Stimulated activated CD8-positive, alpha-beta memory T cell treated with anti-CD3 and anti-CD28 coated beads, Interleukin-15, amount 100 ng/mL, for 4 hours (primary cell): ENCODE results near the gene PIK3R1.

Experiments used
- DNase-seq, 2 donors: peaks; one replicate each; pipeline ENCODE4 v3.0.0-alpha.2; 2020; ENCODE audit warnings: low read depth in 2 of 2

PIK3R1 gene

GRCh38 chr5:68270399-68270975, 54.9 kb downstream of the PIK3R1 start:
- no peak for DNase-seq

GRCh38 chr5:68271124-68271523, 55.6 kb downstream of the PIK3R1 start:
- no peak for DNase-seq

GRCh38 chr5:68272289-68272688, 56.7 kb downstream of the PIK3R1 start:
- DNase-seq: no peak

DNA sequence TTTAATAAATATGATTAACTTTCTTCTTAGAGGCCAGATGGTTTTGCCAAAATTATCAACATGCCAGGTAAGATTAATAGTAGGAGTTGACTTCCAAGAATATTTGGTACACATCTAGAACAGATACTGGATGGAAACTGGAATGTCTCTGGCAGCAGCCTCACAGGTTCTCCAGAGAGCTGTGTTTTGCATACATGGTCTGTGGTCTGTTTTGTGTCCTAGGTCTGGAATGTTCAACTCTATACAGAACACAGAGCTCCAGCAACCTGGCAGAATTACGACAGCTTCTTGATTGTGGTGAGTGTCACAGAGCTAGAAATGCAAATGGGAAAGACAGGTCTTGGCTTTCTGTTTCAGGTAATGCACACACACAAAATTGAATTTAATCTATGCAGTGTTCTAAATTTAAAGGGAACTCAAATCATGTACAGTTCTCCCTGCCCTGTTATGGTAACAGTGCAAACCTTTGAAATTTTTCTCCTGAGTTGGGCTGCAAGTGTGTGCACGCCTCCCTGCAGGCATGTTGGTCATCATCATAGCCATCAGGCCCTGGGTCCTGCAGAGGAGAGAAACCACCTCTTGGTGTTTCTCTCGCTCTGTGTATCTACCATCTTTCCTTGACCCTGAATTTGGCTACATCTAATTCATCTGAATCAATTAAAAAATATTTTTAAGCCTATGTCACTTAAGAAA, 58.3 kb downstream of the PIK3R1 start:
- DNase-seq: no peak

- no peak for DNase-seq
Measured at GRCh38 chr5:68274847-68275651, 59.5 kb downstream of the PIK3R1 start.

- no peak for DNase-seq
Measured at GRCh38 chr5:68276740-68277139, 61.2 kb downstream of the PIK3R1 start.

DNA sequence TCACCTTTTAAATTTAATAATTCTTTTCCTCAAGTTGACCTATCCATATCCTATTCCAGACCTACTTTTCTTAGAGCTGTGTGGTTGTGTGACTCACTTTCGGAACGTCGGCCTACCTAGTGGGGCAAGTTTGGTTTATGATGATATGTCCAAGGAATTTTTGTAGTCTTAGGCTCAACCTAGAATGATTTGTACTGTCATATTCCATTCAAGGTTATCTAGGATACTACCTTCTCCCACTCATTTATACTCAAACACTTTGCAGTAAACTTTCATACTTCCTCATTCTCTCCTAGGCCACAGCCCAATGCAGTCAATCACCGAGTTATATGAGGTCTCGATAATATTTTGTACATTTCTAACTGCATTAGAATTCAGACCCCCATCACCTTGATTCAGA, 61.9 kb downstream of the PIK3R1 start:
- DNase-seq: no peak

GRCh38 chr5:68279984-68280383, 64.4 kb downstream of the PIK3R1 start:
- no peak for DNase-seq

- DNase-seq: no peak
Measured at GRCh38 chr5:68282001-68282400, 66.4 kb downstream of the PIK3R1 start.

- no peak for DNase-seq
Measured at GRCh38 chr5:68283766-68284165, 68.2 kb downstream of the PIK3R1 start.

DNA sequence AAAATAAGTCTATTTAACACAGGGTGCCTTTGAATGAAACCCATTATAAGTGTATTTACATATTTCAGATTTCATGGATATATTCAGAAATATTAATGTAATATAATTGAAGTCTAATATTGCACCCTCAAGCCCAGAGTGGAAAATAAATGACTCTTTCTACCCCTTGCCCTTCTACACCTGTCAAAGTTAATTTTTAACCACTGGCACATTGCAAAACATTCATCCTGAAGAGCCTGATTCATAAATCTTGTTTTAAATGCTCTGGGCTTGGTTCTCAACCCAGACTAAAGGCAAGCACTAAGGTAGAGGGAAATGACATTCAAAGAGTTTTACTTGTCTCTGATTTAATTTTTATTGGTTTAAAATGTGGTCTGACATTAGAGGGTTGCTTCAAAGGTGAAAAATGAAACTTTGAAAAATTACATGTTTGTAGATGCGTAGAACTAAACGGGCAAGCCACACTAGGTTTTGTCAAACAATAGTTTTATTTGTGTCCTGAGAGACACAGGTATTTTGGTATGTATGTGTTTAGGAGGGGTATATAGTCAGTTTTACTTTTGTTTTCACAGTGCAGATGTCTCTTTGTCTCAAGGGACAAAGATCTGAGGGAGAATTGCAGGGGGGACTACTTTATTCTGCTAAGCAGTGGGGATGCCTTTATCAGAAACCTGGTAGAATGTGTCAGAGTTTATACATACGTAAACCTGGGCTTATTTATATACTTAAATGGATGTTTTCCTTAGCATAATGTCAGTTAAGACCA, 69.7 kb downstream of the PIK3R1 start:
- DNase-seq: no peak

DNA sequence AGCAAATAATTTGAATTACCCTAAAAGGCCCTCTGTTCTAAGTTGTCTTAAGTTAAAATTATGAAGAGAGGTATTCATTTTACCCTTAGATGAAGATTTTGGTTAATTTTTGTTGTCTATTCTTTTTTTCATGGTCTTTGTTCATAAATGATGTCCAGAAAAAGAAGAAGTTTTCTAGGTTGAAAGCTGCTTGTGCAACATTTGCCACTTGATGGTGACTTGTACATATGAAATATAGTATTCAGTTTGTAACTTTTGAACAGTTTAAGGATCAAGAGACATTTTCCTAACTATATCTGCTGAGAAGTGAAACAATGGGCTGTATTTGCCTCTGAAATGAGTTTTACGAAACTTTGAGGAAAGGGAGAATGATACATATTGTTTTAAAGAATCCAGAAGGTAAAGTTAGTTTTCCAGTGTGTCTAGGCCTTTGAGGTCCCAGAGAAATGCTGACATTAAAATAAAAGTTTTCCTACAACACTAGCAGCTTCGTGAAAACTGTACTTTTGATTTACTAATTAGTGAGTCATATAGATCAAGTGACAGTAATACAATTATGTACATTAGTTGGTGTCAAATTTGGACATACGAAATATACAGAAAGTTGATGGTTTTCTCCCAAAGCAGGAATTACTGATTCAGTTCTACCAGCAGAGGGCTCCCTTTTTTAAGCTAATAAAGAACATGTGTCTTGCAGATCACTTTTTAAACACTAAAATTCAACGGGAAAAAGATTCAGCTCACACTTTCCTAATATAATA, 70.5 kb downstream of the PIK3R1 start:
- DNase-seq: no peak

DNA sequence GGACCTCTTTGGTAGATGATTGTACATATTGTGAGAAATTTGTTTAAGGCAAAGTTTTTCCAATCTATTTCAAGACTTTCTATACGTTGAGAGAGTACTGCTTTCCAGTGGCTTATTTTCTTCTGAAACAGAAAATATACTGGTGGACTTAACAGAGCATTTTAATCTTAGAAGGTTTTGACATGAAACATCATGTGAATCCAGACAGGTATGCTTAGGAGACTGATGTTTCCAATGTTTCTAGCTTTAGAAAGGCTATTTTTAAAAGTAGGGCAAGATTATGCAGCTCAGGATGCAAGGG, 71.0 kb downstream of the PIK3R1 start:
- no peak for DNase-seq

GRCh38 chr5:68287631-68287975, 72.0 kb downstream of the PIK3R1 start:
- no peak for DNase-seq

- DNase-seq: peak; percentile 16 to 21
Measured at GRCh38 chr5:68287976-68288706, 72.6 kb downstream of the PIK3R1 start.

DNA sequence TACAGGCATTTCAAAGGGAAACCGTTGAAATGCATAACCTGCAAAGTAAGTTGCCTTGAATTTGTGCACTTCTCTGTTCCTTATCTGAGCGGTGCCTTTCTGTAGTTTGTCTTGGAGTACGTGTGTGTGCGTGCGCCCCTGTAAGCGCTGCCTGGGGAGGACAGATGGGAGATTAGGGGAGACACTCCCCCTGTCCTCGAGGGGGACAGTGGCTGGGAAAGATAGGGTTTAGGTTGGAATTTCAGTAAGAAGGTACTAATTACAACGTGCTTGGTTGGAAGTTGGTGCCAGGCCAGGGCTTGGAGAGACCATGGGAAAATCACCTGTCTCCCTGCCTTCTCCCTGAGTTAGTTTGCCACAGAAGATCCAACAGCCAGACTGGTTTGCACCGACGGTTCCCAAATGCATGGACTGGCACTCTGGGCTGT, 73.2 kb downstream of the PIK3R1 start:
- DNase-seq: no peak

- no peak for DNase-seq
Measured at GRCh38 chr5:68289498-68289897, 73.9 kb downstream of the PIK3R1 start.

DNA sequence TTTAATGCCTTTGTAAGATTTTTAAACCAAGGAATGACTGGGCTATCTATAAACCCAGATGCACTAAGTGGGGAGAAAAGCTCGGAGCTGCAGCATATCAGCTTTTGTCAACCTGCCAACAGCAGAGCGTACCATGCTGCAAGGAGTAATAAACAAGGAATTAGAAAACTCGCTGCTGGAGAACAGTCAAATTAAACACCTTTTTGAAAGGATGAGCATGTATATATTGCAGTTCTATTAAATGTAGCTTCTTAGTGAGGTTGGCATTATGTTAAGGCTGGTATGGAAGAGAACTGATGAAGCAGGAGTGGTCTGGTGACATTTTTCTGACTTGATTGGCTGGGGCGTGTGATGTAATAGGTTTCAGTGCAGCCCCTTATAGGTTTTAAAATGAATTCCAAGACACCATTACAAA, 74.7 kb downstream of the PIK3R1 start:
- DNase-seq: no peak

GRCh38 chr5:68290847-68291246, 75.3 kb downstream of the PIK3R1 start:
- DNase-seq: no peak

- no peak for DNase-seq
Measured at GRCh38 chr5:68292316-68292715, 76.8 kb downstream of the PIK3R1 start.

DNA sequence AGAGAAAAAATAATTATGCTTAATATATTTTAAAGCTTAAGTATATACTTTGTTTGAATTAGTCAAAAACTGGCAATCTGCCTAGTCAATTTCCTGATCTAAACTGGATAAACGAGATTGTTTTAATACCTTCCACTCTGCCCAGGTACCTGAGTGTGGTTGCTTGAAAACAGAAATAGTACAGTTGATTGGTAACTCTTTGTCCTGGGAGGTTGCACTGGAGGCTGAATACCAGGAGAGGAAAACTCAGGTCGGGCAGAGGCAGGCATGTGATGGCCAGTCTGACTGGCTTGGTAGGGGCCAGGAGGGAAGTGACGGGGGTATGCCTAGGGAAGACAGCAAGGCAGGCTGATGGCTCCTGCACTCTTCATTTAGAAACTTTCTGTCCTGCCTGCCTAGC, 80.2 kb downstream of the PIK3R1 start:
- no peak for DNase-seq
